Activated CD8-positive, alpha-beta memory T cell treated with anti-CD3 and anti-CD28 coated beads for 1 hour (primary cell): ENCODE results near the gene TREML2.
"Not testable (repeated sequence)": the region's sequence is repeated elsewhere in the genome, so short reads cannot be mapped to it uniquely, and the experiment has no call there.

ENCODE experiments used
- DNase-seq, 2 donors: peaks; one replicate each; pipeline ENCODE4 v3.0.0-alpha.2; 2020; ENCODE audit warnings: low read depth in 1 of 2; ENCODE audit errors: extremely low read depth in 1 of 2

Gene TREML2

GRCh38 chr6:41208439-41209106 is 7.6 kb upstream of the TREML2 start:
- DNase-seq = no peak

GRCh38 chr6:41204156-41204555 is 3.2 kb upstream of the TREML2 start:
- DNase-seq = no peak

- DNase-seq = no peak
Measured at GRCh38 chr6:41201764-41202173, 820 bp upstream of the TREML2 start.

GRCh38 chr6:41200296-41200900 is 551 bp downstream of the TREML2 start:
- peak in 1 of 2 donors; percentile 25 for DNase-seq

GRCh38 chr6:41199552-41200246 is 1.2 kb downstream of the TREML2 start:
- no peak for DNase-seq

GRCh38 chr6:41197234-41197633 is 3.7 kb downstream of the TREML2 start:
- no peak for DNase-seq

- no peak for DNase-seq
Measured at GRCh38 chr6:41194386-41194785, 6.6 kb downstream of the TREML2 start.

- DNase-seq = no peak
Measured at GRCh38 chr6:41193884-41194283, 7.1 kb downstream of the TREML2 start.

GRCh38 chr6:41193171-41193734 is 7.7 kb downstream of the TREML2 start:
- no peak for DNase-seq

- DNase-seq = no peak
Measured at GRCh38 chr6:41191569-41191968, 9.4 kb downstream of the TREML2 start.

GRCh38 chr6:41190791-41191190 is 10.2 kb downstream of the TREML2 start:
- no peak for DNase-seq

GRCh38 chr6:41189967-41190366 is 11.0 kb downstream of the TREML2 start:
- DNase-seq = no peak

- DNase-seq = not testable (repeated sequence)
Measured at GRCh38 chr6:41189046-41189445, 11.9 kb downstream of the TREML2 start.

- no peak for DNase-seq
Measured at GRCh38 chr6:41187924-41188886, 12.7 kb downstream of the TREML2 start.

- no peak for DNase-seq
Measured at GRCh38 chr6:41186031-41186562, 14.9 kb downstream of the TREML2 start.

- DNase-seq = no peak
Measured at GRCh38 chr6:41184761-41185160, 16.2 kb downstream of the TREML2 start.

- no peak for DNase-seq
Measured at GRCh38 chr6:41182069-41183034, 18.6 kb downstream of the TREML2 start.

GRCh38 chr6:41181566-41181965 is 19.4 kb downstream of the TREML2 start:
- DNase-seq = no peak

GRCh38 chr6:41179163-41179562 is 21.8 kb downstream of the TREML2 start:
- DNase-seq = no peak
